H1 (cell line): Measurements from ENCODE around the gene CLDN6. TPM values are rescaled to one million over a fixed set of nuclear protein-coding genes. Genes with fewer than 3 reads are reported as not detected.
A peak's percentile ranks its signal among the peaks of the same experiment; 100 is the strongest.

Experiments used
- CTCF ChIA-PET: fragments of 300-600 bp; sonication (Branson Sonifier 250); formaldehyde crosslinking; loops from one replicate; lab custom pipeline; 2021; ENCODE audit not compliant: partially characterized antibody; lab: Charles Lee
- POLR2A ChIA-PET: fragments of 300-600 bp; sonication (Branson Sonifier 250); formaldehyde crosslinking; loops from one replicate; lab custom pipeline; 2021; ENCODE audit warnings: inconsistent platforms; ENCODE audit not compliant: partially characterized antibody; lab: Charles Lee
- DNase-seq, 2 experiments: peaks; one replicate each; pipeline versions ENCODE4 v3.0.0 to v3.0.0-alpha.2; 2010 to 2022; ENCODE audit warnings: low spot score in 2 of 2, low read depth in 1 of 2, mixed read lengths in 1 of 2
- FAIRE-seq: peaks from 2 replicates; lab custom pipeline; 2011; peaks lifted over from hg19 to GRCh38; lab: Jason Lieb, UNC
- H2AFZ ChIP-seq: 2 replicates; pipeline ENCODE4 v1.8.1; 2012; ENCODE audit warnings: low read length, inconsistent platforms
- H2AK5ac ChIP-seq: 2 replicates; pipeline ENCODE4 v1.6.1; 2013; ENCODE audit warnings: low read depth, low read length
- H2BK120ac ChIP-seq: replicated peaks from 2 replicates; pipeline ENCODE3; 2013; ENCODE audit warnings: low read depth, low read length, inconsistent platforms
- H2BK12ac ChIP-seq: 2 replicates; pipeline ENCODE4 v1.6.1; 2013; ENCODE audit warnings: low read depth, low read length
- H2BK15ac ChIP-seq: 2 replicates; pipeline ENCODE4 v1.6.1; 2013; ENCODE audit warnings: low read length
- H2BK20ac ChIP-seq: 2 replicates; pipeline ENCODE4 v1.6.1; 2013; ENCODE audit warnings: low read length
- H2BK5ac ChIP-seq: 2 replicates; pipeline ENCODE4 v1.6.1; 2013; ENCODE audit warnings: low read depth, low read length
- H3K14ac ChIP-seq: 2 replicates; pipeline ENCODE4 v1.6.1; 2013; ENCODE audit warnings: inconsistent platforms; ENCODE audit not compliant: insufficient read length
- H3K18ac ChIP-seq: 2 replicates; pipeline ENCODE4 v1.6.1; 2013; ENCODE audit warnings: low read length; ENCODE audit errors: extremely low read depth
- H3K23ac ChIP-seq: 2 replicates; pipeline ENCODE4 v1.6.1; 2013; ENCODE audit warnings: inconsistent platforms; ENCODE audit not compliant: insufficient read length
- H3K23me2 ChIP-seq: 2 replicates; pipeline ENCODE4 v1.6.1; 2013; ENCODE audit warnings: low read depth, low read length
- H3K27ac ChIP-seq: 2 replicates; pipeline ENCODE4 v1.6.1; 2011; ENCODE audit warnings: low read depth, low read length, inconsistent platforms
- H3K27me3 ChIP-seq, 4 experiments: replicated peaks in 1 of 4; 1 replicate in 1 of 4; 2 replicates in 3 of 4; pipeline versions ENCODE4 v1.6.1 to v1.8.1; 2011 to 2013; ENCODE audit warnings: low read length in 3 of 4, mild to moderate bottlenecking in 3 of 4, inconsistent platforms in 2 of 4, mixed read lengths in 2 of 4, moderate library complexity in 1 of 4; ENCODE audit not compliant: control insufficient read depth in 3 of 4, insufficient read depth in 3 of 4; ENCODE audit errors: extremely low read depth in 1 of 4
- H3K36me3 ChIP-seq, 4 experiments: 2 replicates each; pipeline versions ENCODE4 v1.6.1 to v1.8.1; 2011 to 2013; ENCODE audit warnings: mild to moderate bottlenecking in 4 of 4, low read length in 3 of 4, moderate library complexity in 2 of 4, control low read depth in 1 of 4, inconsistent platforms in 1 of 4; ENCODE audit not compliant: insufficient read depth in 4 of 4, control insufficient read depth in 2 of 4
- H3K4ac ChIP-seq: replicated peaks from 2 replicates; pipeline ENCODE3; 2013; ENCODE audit warnings: low read length, low read depth, mixed read lengths, inconsistent platforms; ENCODE audit not compliant: insufficient read length
- H3K4me1 ChIP-seq, 4 experiments: replicated peaks in 1 of 4; 1 replicate in 1 of 4; 2 replicates in 3 of 4; pipeline versions ENCODE4 v1.6.1 to v1.8.1; 2011 to 2013; ENCODE audit warnings: low read length in 3 of 4, inconsistent platforms in 2 of 4, mixed read lengths in 1 of 4; ENCODE audit not compliant: insufficient read depth in 4 of 4, control insufficient read depth in 3 of 4
- H3K4me2 ChIP-seq, 2 experiments: 2 replicates each; pipeline versions ENCODE4 v1.6.1 to v1.8.1; 2011 to 2013; ENCODE audit warnings: low read depth in 2 of 2, low read length in 2 of 2, control low read depth in 1 of 2, inconsistent platforms in 1 of 2, mild to moderate bottlenecking in 1 of 2; ENCODE audit not compliant: insufficient read depth in 1 of 2
- H3K4me3 ChIP-seq, 4 experiments: fragments of 200-600, 300-600 bp in 1 of 4; sonication (generic), shearing (Covaris generic), sonication (Bioruptor Twin) in 1 of 4; 2 replicates each; pipeline versions ENCODE4 v1.5.1 to v1.8.1; 2011 to 2016; ENCODE audit warnings: low read length in 4 of 4, low read depth in 3 of 4, control low read depth in 2 of 4, inconsistent platforms in 2 of 4, mild to moderate bottlenecking in 2 of 4, mixed read lengths in 1 of 4, moderate library complexity in 1 of 4; ENCODE audit not compliant: insufficient read depth in 2 of 4; ENCODE audit errors: extremely low read depth in 1 of 4
- H3K56ac ChIP-seq: replicated peaks from 2 replicates; pipeline ENCODE3; 2013; ENCODE audit warnings: low read depth, mild to moderate bottlenecking, mixed read lengths, low read length, inconsistent platforms; ENCODE audit not compliant: insufficient read length
- H3K79me1 ChIP-seq: 2 replicates; pipeline ENCODE4 v1.6.1; 2013; ENCODE audit warnings: low read depth, low read length, control low read depth
- H3K79me2 ChIP-seq, 2 experiments: 2 replicates each; pipeline versions ENCODE4 v1.6.1 to v1.8.1; 2012 to 2013; ENCODE audit warnings: low read length in 2 of 2, mild to moderate bottlenecking in 2 of 2, inconsistent platforms in 1 of 2; ENCODE audit not compliant: insufficient read depth in 2 of 2, control insufficient read depth in 1 of 2
- H3K9ac ChIP-seq, 4 experiments: replicated peaks in 1 of 4; 1 replicate in 1 of 4; 2 replicates in 3 of 4; pipeline versions ENCODE4 v1.6.1 to v1.8.1; 2011 to 2013; ENCODE audit warnings: low read depth in 3 of 4, low read length in 3 of 4, control low read depth in 2 of 4, mild to moderate bottlenecking in 2 of 4, moderate library complexity in 2 of 4, inconsistent platforms in 1 of 4; ENCODE audit errors: extremely low read depth in 1 of 4
- H3K9me3 ChIP-seq, 2 experiments: 2 replicates each; pipeline versions ENCODE4 v1.6.1 to v1.8.1; 2012 to 2013; ENCODE audit warnings: mild to moderate bottlenecking in 2 of 2, moderate library complexity in 2 of 2, control low read depth in 1 of 2, inconsistent platforms in 1 of 2, low read depth in 1 of 2, low read length in 1 of 2, mixed read lengths in 1 of 2; ENCODE audit not compliant: insufficient read depth in 2 of 2
- H4K20me1 ChIP-seq, 2 experiments: replicated peaks in 1 of 2; 2 replicates each; pipeline versions ENCODE3 to v1.8.1; 2011 to 2013; ENCODE audit warnings: inconsistent platforms in 2 of 2, low read length in 2 of 2, mild to moderate bottlenecking in 1 of 2; ENCODE audit not compliant: insufficient read depth in 2 of 2, control insufficient read depth in 1 of 2
- H4K5ac ChIP-seq: 2 replicates; pipeline ENCODE4 v1.6.1; 2013; ENCODE audit warnings: low read length, low read depth, mixed read lengths, inconsistent platforms; ENCODE audit not compliant: insufficient read length
- H4K8ac ChIP-seq: 2 replicates; pipeline ENCODE4 v1.8.0; 2013; ENCODE audit warnings: mild to moderate bottlenecking, moderate library complexity, low read length, inconsistent platforms; ENCODE audit not compliant: insufficient read depth; ENCODE audit errors: extremely low read depth
- H4K91ac ChIP-seq: replicated peaks from 2 replicates; pipeline ENCODE3; 2013; ENCODE audit warnings: low read length, mixed read lengths, inconsistent platforms; ENCODE audit not compliant: insufficient read length
- ASH2L ChIP-seq: fragments of 200-600, 300-600 bp; sonication (generic); IDR thresholded peaks from one replicate; pipeline ENCODE4 v1.7.1; 2017; ENCODE audit warnings: low read length
- CHD1 ChIP-seq: IDR thresholded peaks from 2 replicates; pipeline ENCODE4 v1.6.1; 2012; ENCODE audit warnings: low read depth, low read length, improper control_type of control experiment
- EP300 ChIP-seq, 2 experiments: IDR thresholded peaks; 1 replicate in 1 of 2; 2 replicates in 1 of 2; pipeline ENCODE4 v1.6.1; 2011 to 2012; ENCODE audit warnings: low read depth in 2 of 2, low read length in 2 of 2, mild to moderate bottlenecking in 2 of 2, borderline replicate concordance in 1 of 2, inconsistent platforms in 1 of 2, moderate library complexity in 1 of 2
- KDM1A ChIP-seq: fragments of 200-600, 300-600 bp; sonication (generic); IDR thresholded peaks from 2 replicates; pipeline ENCODE4 v1.7.1; 2016; ENCODE audit warnings: mild to moderate bottlenecking, low read length, borderline replicate concordance
- MAFK ChIP-seq: IDR thresholded peaks from 2 replicates; pipeline ENCODE4 v1.6.1; 2012; ENCODE audit warnings: low read depth, mild to moderate bottlenecking, improper control_type of control experiment, low read length
- POLR2A ChIP-seq, 2 experiments: IDR thresholded peaks; 1 replicate in 1 of 2; 2 replicates in 1 of 2; pipeline ENCODE4 v1.6.1; 2011; ENCODE audit warnings: low read depth in 2 of 2, low read length in 2 of 2, mild to moderate bottlenecking in 2 of 2; ENCODE audit errors: control extremely low read depth in 1 of 2
- POU5F1 ChIP-seq: IDR thresholded peaks from 2 replicates; pipeline ENCODE4 v1.6.1; 2011; ENCODE audit warnings: low read depth, mild to moderate bottlenecking, low read length, moderate library complexity
- RBBP5 ChIP-seq: IDR thresholded peaks from 2 replicates; pipeline ENCODE4 v1.7.1; 2012; ENCODE audit warnings: low read depth, mild to moderate bottlenecking, inconsistent platforms, low read length, moderate library complexity, borderline replicate concordance
- SAP30 ChIP-seq: fragments of 300-600 bp; sonication (generic); IDR thresholded peaks from 2 replicates; pipeline ENCODE4 v1.7.1; 2012; ENCODE audit warnings: low read length, moderate library complexity, mild to moderate bottlenecking, inconsistent platforms; ENCODE audit not compliant: insufficient read depth, insufficient replicate concordance
- SP2 ChIP-seq: IDR thresholded peaks from 2 replicates; pipeline ENCODE4 v1.6.1; 2012; ENCODE audit warnings: mild to moderate bottlenecking, low read length, inconsistent platforms
- SRF ChIP-seq: IDR thresholded peaks from 2 replicates; pipeline ENCODE4 v1.6.1; 2011; ENCODE audit warnings: mild to moderate bottlenecking, low read depth, low read length, moderate library complexity
- TCF12 ChIP-seq: IDR thresholded peaks from 2 replicates; pipeline ENCODE4 v1.6.1; 2011; ENCODE audit warnings: low read depth, mild to moderate bottlenecking, low read length
- TEAD4 ChIP-seq: IDR thresholded peaks from 2 replicates; pipeline ENCODE4 v1.6.1; 2012; ENCODE audit warnings: low read depth, low read length, inconsistent platforms, mixed read lengths
- WGBS, 2 experiments: shearing (Covaris generic) in 1 of 2; methylation state at CpG; one replicate each; pipeline versions ENCODE4 v1.1.6 to v1.1.7; 2013 to 2015; ENCODE audit warnings: low lambda C conversion rate in 2 of 2, mixed read lengths in 2 of 2, inconsistent platforms in 1 of 2, low coverage in 1 of 2, missing lambda C conversion rate in 1 of 2; ENCODE audit not compliant: insufficient replicate concordance in 2 of 2, insufficient coverage in 1 of 2, insufficient read length in 1 of 2; ENCODE audit errors: extremely low coverage in 1 of 2, missing lambda C conversion rate in 1 of 2; 5-methylcytosine and 5-hydroxymethylcytosine counted together
- polyA plus RNA-seq, 7 experiments: library from polyadenylated mRNA; depleted of rRNA in 3 of 7; stranded (reverse) in 5 of 7; unstranded in 2 of 7; fragments of >200 nt in 5 of 7; fragments of 200-250 nt in 2 of 7; gene quantifications; 1 replicate in 5 of 7; 2 replicates in 1 of 7; 4 replicates in 1 of 7; pipeline versions ENCODE4 v1.2.1 to v1.2.3, GENCODE V29; 2011 to 2013; ENCODE audit warnings: missing spikeins in 2 of 7, mixed read lengths in 2 of 7
- total RNA-seq: library from RNA; stranded (reverse); fragmentation: NEBNext Ultra II Directional; extraction: Animal tissue kit (Norgen Biotek cat#: 25700); gene quantifications from 2 replicates; pipeline ENCODE4 v1.2.1, GENCODE V29; 2021

Gene CLDN6
- total and polyA plus RNA-seq, 2 of the 8 experiments (the other 6 are each of a cell fraction or from before 2014, with no cell fraction given) = 747 to 1,115 TPM

DNA sequence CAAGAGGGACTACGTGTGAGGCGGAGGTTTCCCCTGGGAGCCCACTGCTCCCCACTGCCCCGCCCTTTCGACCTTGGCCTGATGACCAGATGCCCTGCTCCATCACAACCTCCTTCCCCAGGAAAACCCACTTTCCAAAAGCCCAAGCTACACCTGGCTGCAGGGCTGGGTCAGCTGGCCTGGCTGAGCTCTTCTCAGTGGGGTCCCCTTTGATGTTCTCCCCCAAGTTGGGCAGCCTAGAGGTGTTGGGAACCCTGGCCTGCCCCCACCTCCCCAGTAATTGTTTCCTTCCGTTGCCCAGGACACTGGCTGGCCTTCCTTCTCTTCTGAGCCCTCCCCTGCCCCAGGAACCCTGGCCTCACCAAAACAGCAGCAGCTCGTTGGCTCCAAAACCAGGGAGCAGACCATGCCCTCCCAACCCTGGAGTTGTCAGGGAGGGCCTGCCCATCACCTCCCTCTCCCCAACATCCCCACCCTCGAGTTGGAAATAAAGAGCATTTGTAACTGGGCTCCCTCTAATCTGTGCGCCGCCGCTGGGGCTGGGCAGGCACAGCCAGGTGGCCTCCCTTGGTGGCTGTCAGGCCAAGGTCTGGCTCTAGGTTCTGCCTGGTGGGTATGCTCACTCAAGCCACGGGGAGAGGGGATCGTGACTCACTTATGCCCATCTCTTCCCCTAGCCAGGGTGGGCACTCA lies 3.8 kb downstream of the CLDN6 start:
- H3K4me1 ChIP-seq = peaks cover 14 to 54% (median 46%) of the 10 kb centered on the region in 4 experiments
- TF ChIP-seq SAP30 = no peak
- TF ChIP-seq TEAD4 = no peak
- no peak for TF ChIP-seq TCF12
- no peak for TF ChIP-seq SRF
- no peak for TF ChIP-seq RBBP5
- no peak for TF ChIP-seq SP2
- no peak for TF ChIP-seq MAFK
- peak; percentile 3 to 70 for TF ChIP-seq POLR2A (IDR thresholded peaks at IDR 0.05; ENCODE audit: control extremely low read depth in 1 of 2, low read depth in 2 of 2, low read length in 2 of 2)
- TF ChIP-seq ASH2L = no peak
- no peak for TF ChIP-seq EP300 (IDR thresholded peaks at IDR 0.05; ENCODE audit: borderline replicate concordance in 1 of 2, low read depth in 2 of 2, low read length in 2 of 2)
- TF ChIP-seq POU5F1 = no peak
- no peak for TF ChIP-seq CHD1
- TF ChIP-seq KDM1A = no peak

More for the DNA sequence above, 3.8 kb downstream of the CLDN6 start:
- Histone ChIP-seq H3K9ac (no peak overlapping the region; a peak in 1 of 7 replicates), H4K91ac (no peak overlapping the region), H3K23ac (no peak overlapping the region), H2BK12ac (no peak overlapping the region), H3K56ac (no peak overlapping the region), H3K36me3 (peaks cover 6 to 20% (median 12%) of the 10 kb centered on the region in 4 experiments; a peak in 7 of 8 replicates), H2BK20ac (no peak overlapping the region), H2BK5ac (no peak overlapping the region), H2AK5ac (no peak overlapping the region), H4K5ac (no peak overlapping the region), H3K27me3 (no peaks in the 10 kb centered on the region; a peak in 1 of 7 replicates), H3K4me3 (peak overlapping the region in 1 of 4 experiments; percentile 33; a peak in 1 of 8 replicates), H3K18ac (no peak overlapping the region; the same call in 1 of the 2 replicates), H3K79me2 (peaks cover 11 to 28% of the 10 kb centered on the region in 2 experiments), H3K4ac (no peak overlapping the region), H3K14ac (no peak overlapping the region), H4K8ac (peak overlapping the region; percentile 3), H3K9me3 (no peaks in the 10 kb centered on the region), H2AFZ (no peak overlapping the region), H2BK15ac (no peak overlapping the region), H4K20me1 (peaks cover 16 to 32% of the 10 kb centered on the region in 2 experiments), H3K27ac (no peak overlapping the region), H3K4me2 (peak overlapping the region; percentile 80; a peak in 2 of 4 replicates), H2BK120ac (no peak overlapping the region), H3K23me2 (peaks cover 23% of the 10 kb centered on the region), H3K79me1 (peaks cover 11% of the 10 kb centered on the region; the same call in 1 of the 2 replicates)
- WGBS, 2 experiments = 74% methylated on average over 12 of the region's 12 CpGs; no CpG with 5 or more reads in 1 of the 2 experiments
- ChIA-PET CTCF (interaction anchor here (0.5 to 11.3 kb wide), 8 partner anchors 9 to 217 kb away, joined by 3 to 213 read pairs (median 4); partner anchors contain the start of genes HCFC1R1 and THOC6), POLR2A (interaction anchor here (0.7 to 35.7 kb wide), 16 partner anchors 3 to 116 kb away, joined by 3 to 1808 read pairs (median 4); partner anchors contain the start of genes BICDL2, CLDN6, CLDN9 and HCFC1R1)
- DNase-seq (no peak), FAIRE-seq (no peak)
